H1 (cell line): Measurements from ENCODE around the gene VIT. TPM values are rescaled to one million over a fixed set of nuclear protein-coding genes. Genes with fewer than 3 reads are reported as not detected.

Source experiments
- ASH2L ChIP-seq: fragments of 200-600, 300-600 bp; sonication (generic); IDR thresholded peaks from one replicate; pipeline ENCODE4 v1.7.1; 2017; ENCODE audit warnings: low read length
- ATF3 ChIP-seq: IDR thresholded peaks from 2 replicates; pipeline ENCODE4 v1.6.1; 2011; ENCODE audit warnings: low read depth, mild to moderate bottlenecking, low read length; ENCODE audit not compliant: insufficient read depth
- RAD21 ChIP-seq, 2 experiments: IDR thresholded peaks in 1 of 2; conservative IDR thresholded peaks in 1 of 2; 2 replicates each; pipeline ENCODE4 v1.6.1; 2011; ENCODE audit warnings: low read depth in 2 of 2, low read length in 2 of 2, improper control_type of control experiment in 1 of 2, inconsistent platforms in 1 of 2, mild to moderate bottlenecking in 1 of 2, moderate library complexity in 1 of 2
- SP2 ChIP-seq: IDR thresholded peaks from 2 replicates; pipeline ENCODE4 v1.6.1; 2012; ENCODE audit warnings: mild to moderate bottlenecking, low read length, inconsistent platforms
- SUZ12 ChIP-seq: fragments of 200-600 bp; sonication (generic); IDR thresholded peaks from 2 replicates; pipeline ENCODE4 v1.6.1; 2012; ENCODE audit warnings: mild to moderate bottlenecking, inconsistent platforms, low read length, moderate library complexity, mixed read lengths
- polyA plus RNA-seq, 7 experiments: library from polyadenylated mRNA; depleted of rRNA in 3 of 7; stranded (reverse) in 5 of 7; unstranded in 2 of 7; fragments of >200 nt in 5 of 7; fragments of 200-250 nt in 2 of 7; gene quantifications; 1 replicate in 5 of 7; 2 replicates in 1 of 7; 4 replicates in 1 of 7; pipeline versions ENCODE4 v1.2.1 to v1.2.3, GENCODE V29; 2011 to 2013; ENCODE audit warnings: missing spikeins in 2 of 7, mixed read lengths in 2 of 7
- total RNA-seq: library from RNA; stranded (reverse); fragmentation: NEBNext Ultra II Directional; extraction: Animal tissue kit (Norgen Biotek cat#: 25700); gene quantifications from 2 replicates; pipeline ENCODE4 v1.2.1, GENCODE V29; 2021

VIT gene
- total and polyA plus RNA-seq, 2 of the 8 experiments (the other 6 are each of a cell fraction or from before 2014, with no cell fraction given): 0.03 TPM; not detected in 1

- TF ChIP-seq RAD21 (IDR thresholded peaks at IDR 0.05 in 1 of 2, conservative IDR thresholded peaks at IDR 0.05 in 1 of 2; ENCODE audit: low read depth in 2 of 2, low read length in 2 of 2) (no peak), SUZ12 (no peak), ASH2L (no peak), ATF3 (no peak), SP2 (no peak)
- TF ChIP-seq, all 59 proteins: peak for 0
Observed at GRCh38 chr2:36808386-36809068, 112.0 kb downstream of the VIT start (continued).
